HepG2 (cell line): ENCODE results near the gene BIRC2. TPM values are rescaled to one million over a fixed set of nuclear protein-coding genes. Genes with fewer than 3 reads are reported as not detected.

ENCODE experiments used
- BCL6 ChIP-seq: IDR thresholded peaks from 2 replicates; pipeline ENCODE4 v1.6.1; 2016; ENCODE audit warnings: missing genetic modification reagents, missing compliant biosample characterization
- CBFB ChIP-seq: sonication (generic); formaldehyde crosslinking; IDR thresholded peaks from 2 replicates; pipeline ENCODE4 v1.4.0; 2020; ENCODE audit warnings: missing genetic modification reagents
- GATA4 ChIP-seq: sonication (generic); IDR thresholded peaks from 2 replicates; pipeline ENCODE4 v1.6.1; 2016; ENCODE audit warnings: antibody characterized with exemption, low read depth, borderline replicate concordance
- KAT8 ChIP-seq: IDR thresholded peaks from 2 replicates; pipeline ENCODE4 v1.6.1; 2016; ENCODE audit warnings: missing genetic modification reagents, missing compliant biosample characterization
- MAZ ChIP-seq, 2 experiments: sonication (generic) in 1 of 2; formaldehyde crosslinking in 1 of 2; IDR thresholded peaks; 2 replicates each; pipeline versions ENCODE4 v1.5.0 to v1.6.1; 2012 to 2020; ENCODE audit warnings: low read depth in 2 of 2, mild to moderate bottlenecking in 2 of 2, borderline replicate concordance in 1 of 2, improper control_type of control experiment in 1 of 2, low read length in 1 of 2, missing genetic modification reagents in 1 of 2, moderate library complexity in 1 of 2
- MED8 ChIP-seq: sonication (generic); formaldehyde crosslinking; IDR thresholded peaks from 2 replicates; pipeline ENCODE4 v1.8.1; 2023; ENCODE audit warnings: mild to moderate bottlenecking, missing genetic modification reagents; ENCODE audit not compliant: insufficient replicate concordance
- MIXL1 ChIP-seq: IDR thresholded peaks from 2 replicates; pipeline ENCODE4 v1.6.1; 2016
- MYNN ChIP-seq: sonication (generic); formaldehyde crosslinking; IDR thresholded peaks from 2 replicates; pipeline ENCODE4 v1.4.0; 2020; ENCODE audit warnings: mild to moderate bottlenecking, low read depth, missing genetic modification reagents
- NRL ChIP-seq: sonication (generic); formaldehyde crosslinking; IDR thresholded peaks from 2 replicates; pipeline ENCODE4 v1.5.0; 2020; ENCODE audit warnings: missing genetic modification reagents, mild to moderate bottlenecking, moderate library complexity, borderline replicate concordance
- SCMH1 ChIP-seq: sonication (generic); formaldehyde crosslinking; IDR thresholded peaks from 2 replicates; pipeline ENCODE4 v1.9.0; 2021; ENCODE audit warnings: missing genetic modification reagents, mild to moderate bottlenecking, borderline replicate concordance
- ZFP82 ChIP-seq: sonication (generic); formaldehyde crosslinking; IDR thresholded peaks from 2 replicates; pipeline ENCODE4 v1.5.1; 2020; ENCODE audit warnings: mild to moderate bottlenecking, missing genetic modification reagents, borderline replicate concordance
- ZNF160 ChIP-seq: sonication (generic); formaldehyde crosslinking; IDR thresholded peaks from 2 replicates; pipeline ENCODE4 v1.8.0; 2022; ENCODE audit warnings: mild to moderate bottlenecking, inconsistent platforms, missing genetic modification reagents
- ZNF326 ChIP-seq: sonication (generic); formaldehyde crosslinking; IDR thresholded peaks from 2 replicates; pipeline ENCODE4 v1.4.0; 2020; ENCODE audit warnings: missing genetic modification reagents, borderline replicate concordance
- ZNF333 ChIP-seq: sonication (generic); formaldehyde crosslinking; IDR thresholded peaks from 2 replicates; pipeline ENCODE4 v1.4.0; 2020; ENCODE audit warnings: mild to moderate bottlenecking, missing genetic modification reagents, borderline replicate concordance
- ZNF782 ChIP-seq: sonication (generic); formaldehyde crosslinking; IDR thresholded peaks from 2 replicates; pipeline ENCODE4 v1.4.0; 2020; ENCODE audit warnings: missing genetic modification reagents, mild to moderate bottlenecking, borderline replicate concordance
- ZNF841 ChIP-seq: sonication (generic); formaldehyde crosslinking; IDR thresholded peaks from 2 replicates; pipeline ENCODE4 v1.8.1; 2023; ENCODE audit warnings: missing genetic modification reagents, borderline replicate concordance
- polyA plus RNA-seq, 8 experiments: library from polyadenylated mRNA; depleted of rRNA in 3 of 8; stranded (reverse) in 7 of 8; unstranded in 1 of 8; fragments of >200 nt; fragmentation: Illumina TruSeq in 4 of 8; extraction: Trizol in 4 of 8; gene quantifications; 2 replicates each; pipeline versions ENCODE4 v1.2.1 to v1.2.3, GENCODE V29; 2011 to 2016; ENCODE audit warnings: low read depth in 4 of 8, missing spikeins in 1 of 8, mixed read lengths in 1 of 8; ENCODE audit not compliant: insufficient read depth in 1 of 8
- total RNA-seq, 5 experiments: library from RNA; depleted of rRNA; stranded (reverse); fragments of >200 nt; fragmentation: Illumina TruSeq; extraction: Trizol; gene quantifications; 2 replicates each; pipeline ENCODE4 v1.2.3, GENCODE V29; 2016; ENCODE audit warnings: low read depth in 1 of 5
- TF ChIP-seq, protein P1 (sequence below): sonication (generic); formaldehyde crosslinking; IDR thresholded peaks from 2 replicates; pipeline ENCODE4 v1.5.0; 2020; ENCODE audit warnings: missing genetic modification reagents
- TF ChIP-seq, protein P2 (sequence below): sonication (generic); formaldehyde crosslinking; IDR thresholded peaks from 2 replicates; pipeline ENCODE4 v1.5.0; 2020; ENCODE audit warnings: mild to moderate bottlenecking, missing genetic modification reagents
- TF ChIP-seq, protein P3 (sequence below): sonication (generic); formaldehyde crosslinking; IDR thresholded peaks from 2 replicates; pipeline ENCODE4 v1.8.0; 2022; ENCODE audit warnings: mild to moderate bottlenecking, missing genetic modification reagents, moderate library complexity
- TF ChIP-seq, protein P4 (sequence below): sonication (generic); formaldehyde crosslinking; IDR thresholded peaks from 2 replicates; pipeline ENCODE4 v1.4.0; 2020; ENCODE audit warnings: missing genetic modification reagents
- TF ChIP-seq, protein P5 (sequence below): IDR thresholded peaks from 2 replicates; pipeline ENCODE4 v1.6.1; 2012; ENCODE audit warnings: low read depth, low read length, improper control_type of control experiment

The BIRC2 gene
- total and polyA plus RNA-seq, 2 of the 13 experiments (the other 11 are each of a cell fraction or from before 2014, with no cell fraction given): 61.7 to 62.2 TPM

DNA sequence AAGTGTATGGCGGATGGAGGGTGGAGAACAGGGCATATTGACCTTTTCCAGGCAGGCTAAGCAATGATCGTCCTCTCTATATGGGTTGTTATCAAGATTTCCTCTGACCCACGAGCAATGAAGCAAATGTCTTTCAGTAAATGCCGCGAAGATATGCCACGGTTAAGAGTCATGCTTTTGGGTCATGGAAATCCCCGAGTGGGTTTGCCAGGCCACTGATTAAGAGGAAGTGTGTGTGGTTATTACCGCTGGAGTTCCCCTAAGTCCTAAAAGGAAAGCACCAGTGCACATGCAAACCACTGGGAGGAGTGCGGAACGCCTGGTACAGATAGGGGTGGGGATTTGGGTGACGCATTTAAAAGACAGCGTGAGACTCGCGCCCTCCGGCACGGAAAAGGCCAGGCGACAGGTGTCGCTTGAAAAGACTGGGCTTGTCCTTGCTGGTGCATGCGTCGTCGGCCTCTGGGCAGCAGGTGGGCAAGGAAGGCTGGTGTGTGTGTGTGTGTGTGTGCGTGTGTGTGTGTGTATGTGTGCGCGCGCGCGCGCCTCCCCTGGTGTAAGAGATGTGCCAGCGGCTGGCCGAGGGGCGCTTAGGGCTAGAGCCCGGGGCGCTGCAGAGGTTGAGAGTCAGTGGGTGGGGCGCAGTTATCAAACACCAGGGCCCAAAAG is 29.8 kb upstream of the BIRC2 start, which contains the start of gene BIRC3 (continued):
- no peak for TF ChIP-seq SCMH1 (CRISPR knock-in tag)
- no peak for TF ChIP-seq ZNF841
- TF ChIP-seq MYNN (CRISPR knock-in tag): no peak
- no peak for TF ChIP-seq ZNF782 (CRISPR knock-in tag)
- TF ChIP-seq CBFB (CRISPR knock-in tag): 0 out of 2 replicates have a peak, but pooled peaks have one; percentile 30
- TF ChIP-seq, protein P1, sequence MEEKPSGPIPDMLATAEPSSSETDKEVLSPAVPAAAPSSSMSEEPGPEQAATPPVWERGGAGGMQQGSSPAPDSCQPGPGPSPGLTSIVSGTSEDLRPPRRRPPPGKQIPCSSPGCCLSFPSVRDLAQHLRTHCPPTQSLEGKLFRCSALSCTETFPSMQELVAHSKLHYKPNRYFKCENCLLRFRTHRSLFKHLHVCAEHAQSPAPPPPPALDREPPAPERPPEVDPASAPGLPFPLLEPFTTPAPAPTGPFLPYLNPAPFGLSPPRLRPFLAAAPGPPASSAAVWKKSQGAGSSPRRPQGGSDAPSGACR (CRISPR knock-in tag): no peak
- TF ChIP-seq, protein P2, sequence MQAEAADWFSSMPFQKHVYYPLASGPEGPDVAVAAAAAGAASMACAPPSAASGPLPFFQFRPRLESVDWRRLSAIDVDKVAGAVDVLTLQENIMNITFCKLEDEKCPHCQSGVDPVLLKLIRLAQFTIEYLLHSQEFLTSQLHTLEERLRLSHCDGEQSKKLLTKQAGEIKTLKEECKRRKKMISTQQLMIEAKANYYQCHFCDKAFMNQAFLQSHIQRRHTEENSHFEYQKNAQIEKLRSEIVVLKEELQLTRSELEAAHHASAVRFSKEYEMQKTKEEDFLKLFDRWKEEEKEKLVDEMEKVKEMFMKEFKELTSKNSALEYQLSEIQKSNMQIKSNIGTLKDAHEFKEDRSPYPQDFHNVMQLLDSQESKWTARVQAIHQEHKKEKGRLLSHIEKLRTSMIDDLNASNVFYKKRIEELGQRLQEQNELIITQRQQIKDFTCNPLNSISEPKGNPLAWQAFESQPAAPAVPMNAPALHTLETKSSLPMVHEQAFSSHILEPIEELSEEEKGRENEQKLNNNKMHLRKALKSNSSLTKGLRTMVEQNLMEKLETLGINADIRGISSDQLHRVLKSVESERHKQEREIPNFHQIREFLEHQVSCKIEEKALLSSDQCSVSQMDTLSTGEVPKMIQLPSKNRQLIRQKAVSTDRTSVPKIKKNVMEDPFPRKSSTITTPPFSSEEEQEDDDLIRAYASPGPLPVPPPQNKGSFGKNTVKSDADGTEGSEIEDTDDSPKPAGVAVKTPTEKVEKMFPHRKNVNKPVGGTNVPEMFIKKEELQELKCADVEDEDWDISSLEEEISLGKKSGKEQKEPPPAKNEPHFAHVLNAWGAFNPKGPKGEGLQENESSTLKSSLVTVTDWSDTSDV (CRISPR knock-in tag): no peak; the same call in 1 of the 2 replicates
- no peak for TF ChIP-seq ZNF326 (CRISPR knock-in tag)
- no peak for TF ChIP-seq MED8
- TF ChIP-seq KAT8 (CRISPR knock-in tag): 0 out of 2 replicates have a peak, but pooled peaks have one; percentile 15
- TF ChIP-seq, protein P3, sequence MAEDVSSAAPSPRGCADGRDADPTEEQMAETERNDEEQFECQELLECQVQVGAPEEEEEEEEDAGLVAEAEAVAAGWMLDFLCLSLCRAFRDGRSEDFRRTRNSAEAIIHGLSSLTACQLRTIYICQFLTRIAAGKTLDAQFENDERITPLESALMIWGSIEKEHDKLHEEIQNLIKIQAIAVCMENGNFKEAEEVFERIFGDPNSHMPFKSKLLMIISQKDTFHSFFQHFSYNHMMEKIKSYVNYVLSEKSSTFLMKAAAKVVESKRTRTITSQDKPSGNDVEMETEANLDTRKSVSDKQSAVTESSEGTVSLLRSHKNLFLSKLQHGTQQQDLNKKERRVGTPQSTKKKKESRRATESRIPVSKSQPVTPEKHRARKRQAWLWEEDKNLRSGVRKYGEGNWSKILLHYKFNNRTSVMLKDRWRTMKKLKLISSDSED (CRISPR knock-in tag): 0 out of 2 replicates have a peak, but pooled peaks have one; percentile 70
- TF ChIP-seq MAZ (IDR thresholded peaks at IDR 0.05; ENCODE audit: borderline replicate concordance, low read depth, low read length): no peak
- no peak for TF ChIP-seq MAZ (CRISPR knock-in tag; IDR thresholded peaks at IDR 0.05; ENCODE audit: low read depth)
- TF ChIP-seq ZFP82: no peak
- peak; percentile 96 for TF ChIP-seq NRL (CRISPR knock-in tag)
- TF ChIP-seq, protein P4, sequence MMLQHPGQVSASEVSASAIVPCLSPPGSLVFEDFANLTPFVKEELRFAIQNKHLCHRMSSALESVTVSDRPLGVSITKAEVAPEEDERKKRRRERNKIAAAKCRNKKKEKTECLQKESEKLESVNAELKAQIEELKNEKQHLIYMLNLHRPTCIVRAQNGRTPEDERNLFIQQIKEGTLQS (CRISPR knock-in tag): no peak
- no peak for TF ChIP-seq MIXL1
- 0 out of 2 replicates have a peak, but pooled peaks have one; percentile 34 for TF ChIP-seq ZNF333
- TF ChIP-seq GATA4: no peak
- TF ChIP-seq BCL6 (CRISPR knock-in tag): no peak
- TF ChIP-seq, protein P5, sequence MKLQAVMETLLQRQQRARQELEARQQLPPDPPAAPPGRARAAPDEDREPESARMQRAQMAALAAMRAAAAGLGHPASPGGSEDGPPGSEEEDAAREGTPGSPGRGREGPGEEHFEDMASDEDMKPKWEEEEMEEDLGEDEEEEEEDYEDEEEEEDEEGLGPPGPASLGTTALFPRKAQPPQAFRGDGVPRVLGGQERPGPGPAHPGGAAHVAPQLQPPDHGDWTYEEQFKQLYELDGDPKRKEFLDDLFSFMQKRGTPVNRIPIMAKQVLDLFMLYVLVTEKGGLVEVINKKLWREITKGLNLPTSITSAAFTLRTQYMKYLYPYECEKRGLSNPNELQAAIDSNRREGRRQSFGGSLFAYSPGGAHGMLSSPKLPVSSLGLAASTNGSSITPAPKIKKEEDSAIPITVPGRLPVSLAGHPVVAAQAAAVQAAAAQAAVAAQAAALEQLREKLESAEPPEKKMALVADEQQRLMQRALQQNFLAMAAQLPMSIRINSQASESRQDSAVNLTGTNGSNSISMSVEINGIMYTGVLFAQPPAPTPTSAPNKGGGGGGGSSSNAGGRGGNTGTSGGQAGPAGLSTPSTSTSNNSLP: no peak
- no peak for TF ChIP-seq ZNF160
